ENCODE data around the gene SERPINA1. TPM values are rescaled to one million over a fixed set of nuclear protein-coding genes. Genes with fewer than 3 reads are reported as not detected.

SERPINA1 gene
- total and polyA plus RNA-seq, 8 donors: 10.5 to 1,332 (median 80.3) TPM

DNA sequence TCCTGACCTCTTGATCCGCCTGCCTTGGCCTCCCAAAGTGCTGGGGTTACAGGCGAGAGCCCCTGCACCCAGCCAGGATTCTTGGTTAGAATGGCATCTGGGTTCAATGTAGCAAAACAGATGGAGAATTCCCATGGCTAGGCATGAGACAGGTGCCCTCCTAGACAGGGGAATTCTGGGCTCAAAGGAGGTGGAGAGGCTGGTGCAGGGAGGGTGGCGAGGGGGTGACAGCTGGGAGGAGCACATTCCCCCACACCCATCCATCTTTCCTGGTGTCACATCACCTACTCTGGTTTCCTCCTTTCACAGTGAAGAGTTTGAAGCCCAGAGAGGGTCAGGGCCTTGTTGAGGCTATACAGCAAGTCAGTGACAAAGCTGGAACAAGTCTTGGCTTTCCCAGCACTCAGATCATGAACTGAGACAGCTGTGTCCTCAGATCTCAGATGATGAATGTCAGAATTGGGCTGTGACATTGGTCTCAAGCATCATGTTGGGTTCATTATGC, 2.8 kb downstream of the SERPINA1 start:
- no peaks in the 10 kb centered on the region for H3K27me3 ChIP-seq
- H3K4me3 ChIP-seq: no peak overlapping the region
- DNase-seq: no peak
- H3K36me3 ChIP-seq: peaks cover 0 to 9% (median 1%) of the 10 kb centered on the region in 4 donors
- peak overlapping the region in 3 of 5 donors; percentile 29 to 79 (median 75) for H3K27ac ChIP-seq
- H3K4me1 ChIP-seq: peaks cover 33 to 78% (median 43%) of the 10 kb centered on the region in 4 donors
- intact Hi-C loops (cut with DNase I; ENCODE audit: low total_unique reads): no loop called here
- TF ChIP-seq EP300 (IDR thresholded peaks at IDR 0.05) (no peak), POLR2A (IDR thresholded peaks at IDR 0.05) (no peak), POLR2AphosphoS5 (IDR thresholded peaks at IDR 0.05) (no peak)
- TF ChIP-seq, protein P1, sequence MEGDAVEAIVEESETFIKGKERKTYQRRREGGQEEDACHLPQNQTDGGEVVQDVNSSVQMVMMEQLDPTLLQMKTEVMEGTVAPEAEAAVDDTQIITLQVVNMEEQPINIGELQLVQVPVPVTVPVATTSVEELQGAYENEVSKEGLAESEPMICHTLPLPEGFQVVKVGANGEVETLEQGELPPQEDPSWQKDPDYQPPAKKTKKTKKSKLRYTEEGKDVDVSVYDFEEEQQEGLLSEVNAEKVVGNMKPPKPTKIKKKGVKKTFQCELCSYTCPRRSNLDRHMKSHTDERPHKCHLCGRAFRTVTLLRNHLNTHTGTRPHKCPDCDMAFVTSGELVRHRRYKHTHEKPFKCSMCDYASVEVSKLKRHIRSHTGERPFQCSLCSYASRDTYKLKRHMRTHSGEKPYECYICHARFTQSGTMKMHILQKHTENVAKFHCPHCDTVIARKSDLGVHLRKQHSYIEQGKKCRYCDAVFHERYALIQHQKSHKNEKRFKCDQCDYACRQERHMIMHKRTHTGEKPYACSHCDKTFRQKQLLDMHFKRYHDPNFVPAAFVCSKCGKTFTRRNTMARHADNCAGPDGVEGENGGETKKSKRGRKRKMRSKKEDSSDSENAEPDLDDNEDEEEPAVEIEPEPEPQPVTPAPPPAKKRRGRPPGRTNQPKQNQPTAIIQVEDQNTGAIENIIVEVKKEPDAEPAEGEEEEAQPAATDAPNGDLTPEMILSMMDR (IDR thresholded peaks at IDR 0.05): no peak
- no peaks in the 10 kb centered on the region for H3K9me3 ChIP-seq
- 78 to 91% (median 86%) methylated on average over 3 of the region's 3 CpGs for WGBS, 5 donors

DNA sequence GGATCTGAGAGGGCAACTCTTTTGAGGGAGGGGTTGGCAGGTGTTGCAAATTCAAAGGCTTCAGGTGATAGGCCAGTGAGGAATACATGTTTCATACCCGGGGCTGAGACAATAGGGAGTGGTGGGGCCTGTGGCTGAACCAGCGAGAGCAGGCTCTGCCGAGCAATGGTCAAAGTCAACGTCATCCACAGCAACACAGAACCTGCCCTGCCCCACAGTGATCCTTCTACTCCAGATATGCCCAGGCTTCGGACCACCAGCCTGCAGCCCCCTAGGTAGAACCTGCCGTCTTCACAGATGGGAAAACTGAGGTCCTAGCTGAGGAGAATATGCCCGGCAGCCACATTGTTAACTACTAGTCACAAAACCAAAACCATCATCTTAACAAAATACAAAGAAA, 4.1 kb downstream of the SERPINA1 start:
- peak overlapping the region in 1 of 5 donors; percentile 75 for H3K27ac ChIP-seq
- no peaks in the 10 kb centered on the region for H3K27me3 ChIP-seq
- no peaks in the 10 kb centered on the region for H3K9me3 ChIP-seq
- H3K4me1 ChIP-seq: peaks cover 25 to 66% (median 34%) of the 10 kb centered on the region in 4 donors
- H3K4me3 ChIP-seq: no peak overlapping the region
- intact Hi-C loops (cut with DNase I; ENCODE audit: low total_unique reads): no loop called here
- peaks cover 0 to 19% (median 4%) of the 10 kb centered on the region in 4 donors for H3K36me3 ChIP-seq
- DNase-seq: no peak
- TF ChIP-seq EP300 (IDR thresholded peaks at IDR 0.05) (no peak), POLR2A (IDR thresholded peaks at IDR 0.05) (no peak), POLR2AphosphoS5 (IDR thresholded peaks at IDR 0.05) (no peak)
- TF ChIP-seq, protein P1 (IDR thresholded peaks at IDR 0.05): no peak
- WGBS, 5 donors: 87 to 93% (median 90%) methylated on average over 7 of the region's 7 CpGs

DNA sequence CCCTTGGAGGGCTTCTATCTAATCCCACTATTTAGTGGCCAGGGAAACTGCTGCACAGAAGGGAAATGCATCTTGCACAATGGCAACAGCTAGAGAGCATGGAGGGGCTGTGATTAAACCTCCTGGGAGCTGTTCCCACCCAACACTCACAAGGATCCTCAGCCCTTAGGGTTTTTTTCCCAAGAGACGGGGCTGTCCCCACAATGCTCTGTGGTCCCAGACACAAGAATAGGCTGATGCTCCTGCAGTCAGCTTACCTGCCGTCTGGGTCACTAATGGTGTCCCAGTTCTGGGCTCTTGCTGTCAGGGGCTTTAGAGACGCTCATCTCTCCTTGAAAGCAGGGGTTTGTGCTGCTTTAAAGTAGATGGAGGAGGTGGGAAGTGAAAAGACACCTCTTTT, 4.6 kb downstream of the SERPINA1 start:
- no peaks in the 10 kb centered on the region for H3K9me3 ChIP-seq
- intact Hi-C loops (cut with DNase I; ENCODE audit: low total_unique reads): no loop called here
- H3K4me3 ChIP-seq: no peak overlapping the region
- no peak overlapping the region for H3K27ac ChIP-seq
- H3K4me1 ChIP-seq: peaks cover 22 to 60% (median 31%) of the 10 kb centered on the region in 4 donors
- H3K27me3 ChIP-seq: no peaks in the 10 kb centered on the region
- no peak for TF ChIP-seq EP300 (IDR thresholded peaks at IDR 0.05)
- peaks cover 0 to 21% (median 6%) of the 10 kb centered on the region in 4 donors for H3K36me3 ChIP-seq
- 90 to 92% (median 92%) methylated on average over 3 of the region's 3 CpGs for WGBS, 5 donors
- no peak for DNase-seq

DNA sequence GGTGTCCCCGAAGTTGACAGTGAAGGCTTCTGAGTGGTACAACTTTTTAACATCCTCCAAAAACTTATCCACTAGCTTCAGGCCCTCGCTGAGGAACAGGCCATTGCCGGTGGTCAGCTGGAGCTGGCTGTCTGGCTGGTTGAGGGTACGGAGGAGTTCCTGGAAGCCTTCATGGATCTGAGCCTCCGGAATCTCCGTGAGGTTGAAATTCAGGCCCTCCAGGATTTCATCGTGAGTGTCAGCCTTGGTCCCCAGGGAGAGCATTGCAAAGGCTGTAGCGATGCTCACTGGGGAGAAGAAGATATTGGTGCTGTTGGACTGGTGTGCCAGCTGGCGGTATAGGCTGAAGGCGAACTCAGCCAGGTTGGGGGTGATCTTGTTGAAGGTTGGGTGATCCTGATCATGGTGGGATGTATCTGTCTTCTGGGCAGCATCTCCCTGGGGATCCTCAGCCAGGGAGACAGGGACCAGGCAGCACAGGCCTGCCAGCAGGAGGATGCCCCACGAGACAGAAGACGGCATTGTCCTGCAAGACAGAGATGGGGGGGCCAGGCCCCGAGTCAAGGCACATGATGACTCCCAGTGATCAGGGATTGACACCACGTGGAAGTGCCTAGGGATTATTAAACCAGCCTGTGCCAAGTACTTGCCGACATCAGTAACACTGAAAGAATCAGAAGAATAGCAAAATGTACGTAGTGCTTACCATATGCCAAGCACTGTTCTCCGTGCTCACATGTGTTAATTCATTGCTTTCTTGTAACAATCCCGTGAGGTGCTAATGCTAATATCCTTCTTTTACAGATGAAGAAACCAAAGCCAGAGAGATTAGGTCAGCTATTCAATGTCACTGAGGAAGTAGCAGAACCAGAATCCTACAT, 5.4 kb downstream of the SERPINA1 start:
- no peak for DNase-seq
- no peaks in the 10 kb centered on the region for H3K9me3 ChIP-seq
- intact Hi-C loops (cut with DNase I; ENCODE audit: low total_unique reads): no loop called here
- peaks cover 22 to 52% (median 25%) of the 10 kb centered on the region in 4 donors for H3K4me1 ChIP-seq
- peaks cover 0 to 21% (median 10%) of the 10 kb centered on the region in 4 donors for H3K36me3 ChIP-seq
- H3K27me3 ChIP-seq: no peaks in the 10 kb centered on the region
- 83 to 92% (median 89%) methylated on average over 18 of the region's 18 CpGs for WGBS, 5 donors
- no peak overlapping the region for H3K4me3 ChIP-seq
- no peak for TF ChIP-seq POLR2AphosphoS5 (IDR thresholded peaks at IDR 0.05)
- TF ChIP-seq EP300 (IDR thresholded peaks at IDR 0.05): no peak
- TF ChIP-seq, protein P1 (IDR thresholded peaks at IDR 0.05): no peak
- TF ChIP-seq POLR2A (IDR thresholded peaks at IDR 0.05): no peak
- no peak overlapping the region for H3K27ac ChIP-seq
